Choroid plexus epithelial cell (primary cell): ENCODE data around the gene TMC1.

Source experiments
- DNase-seq: peaks from one replicate; pipeline ENCODE4 v3.0.0-alpha.2; 2010; ENCODE audit warnings: low read depth
- H3K4me3 ChIP-seq: 2 replicates; pipeline ENCODE4 v1.5.1; 2011; ENCODE audit warnings: low read depth, mild to moderate bottlenecking, control low read depth, low read length, moderate library complexity
- TF ChIP-seq, protein P1 (sequence below): conservative IDR thresholded peaks from 2 replicates; pipeline ENCODE4 v1.5.1; 2011; ENCODE audit warnings: low read depth, mild to moderate bottlenecking, control low read depth, inconsistent platforms, low read length, moderate library complexity

Gene TMC1

DNA sequence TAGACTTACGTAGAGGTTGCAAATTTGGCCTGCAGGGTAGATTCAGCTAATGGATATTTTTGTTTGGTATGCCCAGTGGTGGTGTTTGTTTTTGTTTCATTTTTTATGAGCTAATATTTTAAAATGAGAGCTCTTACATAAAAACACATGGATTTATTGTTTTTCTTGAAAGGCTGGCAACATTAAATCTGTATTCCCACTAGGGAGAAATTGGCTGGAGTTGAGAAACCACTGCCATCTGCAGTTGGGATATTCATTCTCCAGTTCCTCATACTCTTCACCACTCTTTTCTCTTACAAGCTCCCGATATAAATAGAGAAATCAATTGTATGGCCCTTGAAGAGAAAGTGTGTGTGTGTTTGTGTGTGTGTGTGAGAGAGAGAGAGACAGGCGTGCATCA is 288.2 kb downstream of the TMC1 start:
- TF ChIP-seq, protein P1, sequence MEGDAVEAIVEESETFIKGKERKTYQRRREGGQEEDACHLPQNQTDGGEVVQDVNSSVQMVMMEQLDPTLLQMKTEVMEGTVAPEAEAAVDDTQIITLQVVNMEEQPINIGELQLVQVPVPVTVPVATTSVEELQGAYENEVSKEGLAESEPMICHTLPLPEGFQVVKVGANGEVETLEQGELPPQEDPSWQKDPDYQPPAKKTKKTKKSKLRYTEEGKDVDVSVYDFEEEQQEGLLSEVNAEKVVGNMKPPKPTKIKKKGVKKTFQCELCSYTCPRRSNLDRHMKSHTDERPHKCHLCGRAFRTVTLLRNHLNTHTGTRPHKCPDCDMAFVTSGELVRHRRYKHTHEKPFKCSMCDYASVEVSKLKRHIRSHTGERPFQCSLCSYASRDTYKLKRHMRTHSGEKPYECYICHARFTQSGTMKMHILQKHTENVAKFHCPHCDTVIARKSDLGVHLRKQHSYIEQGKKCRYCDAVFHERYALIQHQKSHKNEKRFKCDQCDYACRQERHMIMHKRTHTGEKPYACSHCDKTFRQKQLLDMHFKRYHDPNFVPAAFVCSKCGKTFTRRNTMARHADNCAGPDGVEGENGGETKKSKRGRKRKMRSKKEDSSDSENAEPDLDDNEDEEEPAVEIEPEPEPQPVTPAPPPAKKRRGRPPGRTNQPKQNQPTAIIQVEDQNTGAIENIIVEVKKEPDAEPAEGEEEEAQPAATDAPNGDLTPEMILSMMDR: no peak
- H3K4me3 ChIP-seq: no peak overlapping the region
- no peak for DNase-seq

DNA sequence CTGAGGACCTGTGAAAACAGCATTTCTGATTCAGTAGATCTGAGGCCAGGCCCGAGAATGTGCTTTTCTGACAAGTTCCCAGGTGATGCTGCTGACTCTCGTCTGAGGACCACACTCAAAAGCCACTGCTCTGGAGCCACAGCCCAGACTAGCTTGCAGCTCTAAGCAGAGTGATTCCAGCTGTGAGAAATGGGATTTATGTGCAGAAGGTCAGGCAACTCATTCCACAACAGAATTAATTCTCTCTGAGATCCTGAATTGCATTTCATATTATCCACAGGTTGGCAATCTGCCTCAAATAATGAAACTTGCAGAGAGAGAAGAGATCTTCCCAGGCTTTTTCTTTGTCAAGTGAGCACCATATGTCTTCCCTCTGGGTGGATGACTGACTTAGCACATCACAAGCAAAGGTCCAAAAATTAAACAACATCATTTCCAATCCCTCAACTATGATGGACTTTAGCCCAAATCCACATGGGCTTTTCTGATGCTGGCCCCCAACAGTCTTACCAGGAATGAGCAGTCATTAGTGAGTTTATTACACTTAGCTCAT is 291.2 kb downstream of the TMC1 start:
- TF ChIP-seq, protein P1: no peak
- no peak overlapping the region for H3K4me3 ChIP-seq
- DNase-seq: no peak

- TF ChIP-seq, protein P1: no peak
- DNase-seq: no peak
- no peak overlapping the region for H3K4me3 ChIP-seq
These were observed 292.1 kb downstream of the TMC1 start for GRCh38 chr9:72813544-72813943.

- H3K4me3 ChIP-seq: no peak overlapping the region
- TF ChIP-seq, protein P1: no peak
- DNase-seq: no peak
These were observed 292.7 kb downstream of the TMC1 start for GRCh38 chr9:72814083-72814597.

DNA sequence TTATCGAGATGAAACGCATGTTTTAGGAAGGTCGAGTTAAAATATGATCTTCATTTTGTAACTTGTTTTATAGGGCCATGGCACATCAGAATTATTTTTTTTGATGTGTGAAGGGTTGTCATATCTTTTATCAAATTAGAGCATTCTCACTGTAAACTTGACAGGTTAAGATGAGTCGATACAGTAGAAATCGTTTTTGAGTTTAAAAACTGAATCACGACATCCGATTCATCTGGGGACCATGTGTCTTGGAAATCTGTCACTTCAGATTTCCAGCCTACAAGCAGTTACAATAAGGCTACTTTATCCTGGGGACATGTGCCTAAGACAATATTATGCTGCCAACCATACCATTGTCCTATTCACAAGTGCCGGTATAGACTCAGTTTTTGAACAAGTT is 295.3 kb downstream of the TMC1 start:
- H3K4me3 ChIP-seq: no peak overlapping the region
- TF ChIP-seq, protein P1: no peak
- no peak for DNase-seq

DNA sequence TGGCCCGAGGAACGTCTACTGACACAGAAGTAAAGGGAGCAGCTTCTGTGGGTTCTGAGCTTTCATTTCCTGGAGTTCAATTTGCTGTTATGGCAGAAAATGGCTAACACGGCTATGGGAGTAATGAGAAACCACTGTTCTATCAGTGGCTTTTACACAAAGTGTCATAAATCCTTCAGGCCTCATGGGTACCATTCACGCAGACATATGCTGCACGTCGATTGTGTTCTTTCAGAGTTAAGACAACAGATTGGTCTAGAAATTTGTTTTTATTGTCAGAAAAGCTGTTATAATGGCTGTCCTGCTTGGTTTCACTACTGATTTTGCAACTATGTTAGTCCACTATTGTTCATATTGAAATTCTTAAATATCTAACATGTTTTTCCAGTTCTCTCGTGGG is 296.0 kb downstream of the TMC1 start:
- TF ChIP-seq, protein P1: no peak
- DNase-seq: no peak
- H3K4me3 ChIP-seq: no peak overlapping the region

GRCh38 chr9:72818385-72818784 is 297.0 kb downstream of the TMC1 start:
- no peak for DNase-seq
- H3K4me3 ChIP-seq: no peak overlapping the region
- TF ChIP-seq, protein P1: no peak
